ENCODE results near the gene LTBP1. TPM values are rescaled to one million over a fixed set of nuclear protein-coding genes. Genes with fewer than 3 reads are reported as not detected.
"Not testable (repeated sequence)": the region's sequence is repeated elsewhere in the genome, so short reads cannot be mapped to it uniquely, and the experiment has no call there.

The LTBP1 gene
- under 1 TPM; 0.14 to 0.31 TPM for total RNA-seq

GRCh38 chr2:32946314-32947075 is at the start of gene LTBP1:
TSS of gene LTBP1 (plus strand) at chr2:32946953. CDS start at chr2:32947325, 372 bp downstream.
- peaks cover 12% of the 10 kb centered on the region for H3K4me1 Mint-ChIP-seq
- H3K9me3 Mint-ChIP-seq: no peaks in the 10 kb centered on the region
- peaks cover 58% of the 10 kb centered on the region for H3K27me3 Mint-ChIP-seq
- peak; percentile 61 for DNase-seq
- peak within 1 kb of the TSS; percentile 71 for H3K4me3 Mint-ChIP-seq
- no peak within 1 kb of the TSS for H3K27ac Mint-ChIP-seq
- H3K36me3 Mint-ChIP-seq: no peaks in the 10 kb centered on the region

- Mint-ChIP-seq H3K27me3 (peaks cover 23% of the 10 kb centered on the region), H3K4me3 (no peak overlapping the region), H3K9me3 (peaks cover 2% of the 10 kb centered on the region), H3K4me1 (no peaks in the 10 kb centered on the region), H3K27ac (no peak overlapping the region), H3K36me3 (no peaks in the 10 kb centered on the region)
- DNase-seq: no peak
Measured at GRCh38 chr2:32900246-32900973, 46.3 kb upstream of the LTBP1 start.

DNA sequence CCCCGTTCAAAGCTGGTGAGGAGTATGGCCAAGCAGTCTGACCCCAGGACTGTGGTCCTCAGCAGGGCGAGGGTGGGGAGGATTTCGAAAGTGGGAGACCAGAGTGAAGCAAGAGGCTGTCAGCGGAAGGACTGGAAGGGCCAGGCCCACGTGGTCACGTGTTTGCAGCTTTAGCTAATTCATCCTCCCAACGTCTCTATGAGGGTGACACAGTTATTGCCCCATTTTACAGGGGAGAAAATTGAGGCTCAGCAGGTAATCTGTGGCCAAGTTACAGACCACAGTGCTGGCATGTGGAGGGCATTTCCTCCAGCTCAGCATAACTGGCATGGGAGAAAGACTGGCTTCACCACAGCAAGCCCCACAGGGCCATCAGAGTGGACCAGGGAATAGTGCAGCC is 45.4 kb upstream of the LTBP1 start:
- Mint-ChIP-seq H3K27me3 (peaks cover 23% of the 10 kb centered on the region), H3K4me1 (no peaks in the 10 kb centered on the region), H3K4me3 (no peak overlapping the region), H3K27ac (no peak overlapping the region), H3K9me3 (peaks cover 4% of the 10 kb centered on the region), H3K36me3 (no peaks in the 10 kb centered on the region)
- DNase-seq: no peak

- no peaks in the 10 kb centered on the region for H3K36me3 Mint-ChIP-seq
- H3K4me1 Mint-ChIP-seq: no peaks in the 10 kb centered on the region
- H3K9me3 Mint-ChIP-seq: peaks cover 2% of the 10 kb centered on the region
- no peak for DNase-seq
- H3K27ac Mint-ChIP-seq: no peak overlapping the region
- H3K27me3 Mint-ChIP-seq: peaks cover 28% of the 10 kb centered on the region
- no peak overlapping the region for H3K4me3 Mint-ChIP-seq
Measured at GRCh38 chr2:32902174-32902573, 44.6 kb upstream of the LTBP1 start.

GRCh38 chr2:32902986-32903385 is 43.8 kb upstream of the LTBP1 start:
- DNase-seq: no peak
- Mint-ChIP-seq H3K36me3 (no peaks in the 10 kb centered on the region), H3K9me3 (peaks cover 1% of the 10 kb centered on the region), H3K4me3 (no peak overlapping the region), H3K4me1 (no peaks in the 10 kb centered on the region), H3K27me3 (peaks cover 30% of the 10 kb centered on the region), H3K27ac (no peak overlapping the region)

DNA sequence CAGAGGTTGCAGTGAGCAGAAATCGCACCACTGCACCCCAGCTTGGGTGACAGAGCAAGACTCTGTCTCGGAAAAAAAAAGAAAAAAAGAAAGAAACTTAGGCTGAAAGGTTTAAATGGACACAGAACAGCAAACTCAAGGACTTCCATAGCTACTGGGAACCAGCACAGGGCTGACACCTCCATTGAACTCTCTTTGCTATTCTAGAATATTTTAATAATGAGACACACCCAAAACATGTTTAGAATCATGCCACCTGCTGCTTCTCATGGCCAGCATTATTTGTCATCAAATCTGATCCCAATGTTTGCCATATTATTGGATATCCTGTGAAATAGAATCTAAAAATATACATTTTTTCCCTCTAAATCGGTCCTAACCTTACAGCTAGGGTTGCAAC is 42.7 kb upstream of the LTBP1 start:
- H3K4me1 Mint-ChIP-seq: no peaks in the 10 kb centered on the region
- no peaks in the 10 kb centered on the region for H3K36me3 Mint-ChIP-seq
- H3K27ac Mint-ChIP-seq: no peak overlapping the region
- DNase-seq: no peak
- peaks cover 30% of the 10 kb centered on the region for H3K27me3 Mint-ChIP-seq
- H3K9me3 Mint-ChIP-seq: peaks cover 1% of the 10 kb centered on the region
- H3K4me3 Mint-ChIP-seq: no peak overlapping the region

- peaks cover 30% of the 10 kb centered on the region for H3K27me3 Mint-ChIP-seq
- peaks cover 1% of the 10 kb centered on the region for H3K9me3 Mint-ChIP-seq
- H3K27ac Mint-ChIP-seq: no peak overlapping the region
- no peak for DNase-seq
- H3K4me1 Mint-ChIP-seq: no peaks in the 10 kb centered on the region
- no peaks in the 10 kb centered on the region for H3K36me3 Mint-ChIP-seq
- no peak overlapping the region for H3K4me3 Mint-ChIP-seq
Measured at GRCh38 chr2:32904751-32905150, 42.0 kb upstream of the LTBP1 start.

DNA sequence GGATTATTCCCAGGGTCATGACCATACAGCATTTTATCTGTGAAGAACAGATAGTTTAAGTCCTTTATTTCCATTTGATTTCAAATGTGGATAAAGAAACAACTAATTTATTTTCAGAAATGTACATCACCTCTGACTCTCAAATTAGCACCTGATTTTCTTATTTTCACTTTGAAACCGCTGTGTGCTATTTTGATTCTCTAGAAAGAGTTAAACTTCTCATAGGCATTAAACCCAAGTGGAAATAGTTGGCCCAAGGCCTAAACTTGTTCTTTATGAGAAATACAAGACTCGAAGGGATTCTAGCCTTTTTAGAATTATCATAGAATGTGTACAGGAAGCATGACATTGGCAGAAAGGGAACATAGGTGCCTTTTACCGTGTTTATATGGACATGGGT is 41.5 kb upstream of the LTBP1 start:
- no peaks in the 10 kb centered on the region for H3K4me1 Mint-ChIP-seq
- peaks cover 30% of the 10 kb centered on the region for H3K27me3 Mint-ChIP-seq
- H3K36me3 Mint-ChIP-seq: no peaks in the 10 kb centered on the region
- DNase-seq: no peak
- no peak overlapping the region for H3K4me3 Mint-ChIP-seq
- peaks cover 1% of the 10 kb centered on the region for H3K9me3 Mint-ChIP-seq
- H3K27ac Mint-ChIP-seq: no peak overlapping the region

GRCh38 chr2:32910883-32911598 is 35.7 kb upstream of the LTBP1 start:
- no peaks in the 10 kb centered on the region for H3K36me3 Mint-ChIP-seq
- H3K4me3 Mint-ChIP-seq: no peak overlapping the region
- H3K27ac Mint-ChIP-seq: no peak overlapping the region
- DNase-seq: no peak
- peaks cover under 1% of the 10 kb centered on the region for H3K9me3 Mint-ChIP-seq
- H3K27me3 Mint-ChIP-seq: peaks cover 10% of the 10 kb centered on the region
- H3K4me1 Mint-ChIP-seq: no peaks in the 10 kb centered on the region

- H3K9me3 Mint-ChIP-seq: no peaks in the 10 kb centered on the region
- H3K4me3 Mint-ChIP-seq: no peak overlapping the region
- no peaks in the 10 kb centered on the region for H3K4me1 Mint-ChIP-seq
- no peaks in the 10 kb centered on the region for H3K27me3 Mint-ChIP-seq
- DNase-seq: no peak
- H3K27ac Mint-ChIP-seq: no peak overlapping the region
- H3K36me3 Mint-ChIP-seq: no peaks in the 10 kb centered on the region
Measured at GRCh38 chr2:32915694-32916093, 31.1 kb upstream of the LTBP1 start.

DNA sequence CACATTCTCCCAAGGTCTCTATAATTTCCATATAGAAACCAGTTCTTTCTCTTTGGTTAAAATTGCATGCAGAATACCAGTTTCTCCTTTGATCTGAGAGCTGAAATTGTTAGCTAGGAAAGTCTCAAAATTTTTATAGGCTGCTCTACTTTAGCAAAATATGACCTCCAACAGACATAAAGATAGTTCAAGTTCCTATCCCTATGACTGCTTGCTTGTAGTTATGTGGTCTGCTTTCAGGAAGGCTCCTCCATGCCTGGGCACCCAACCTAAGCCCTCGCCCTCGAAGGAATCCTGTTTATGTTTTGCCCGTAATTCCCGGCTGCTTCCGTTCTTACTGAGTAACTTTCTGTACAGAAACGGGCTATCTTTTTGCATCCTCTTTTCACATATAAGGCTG is 28.0 kb upstream of the LTBP1 start:
- Mint-ChIP-seq H3K27me3 (no peaks in the 10 kb centered on the region), H3K27ac (no peak overlapping the region), H3K9me3 (no peaks in the 10 kb centered on the region), H3K4me1 (no peaks in the 10 kb centered on the region), H3K36me3 (no peaks in the 10 kb centered on the region), H3K4me3 (no peak overlapping the region)
- no peak for DNase-seq

DNA sequence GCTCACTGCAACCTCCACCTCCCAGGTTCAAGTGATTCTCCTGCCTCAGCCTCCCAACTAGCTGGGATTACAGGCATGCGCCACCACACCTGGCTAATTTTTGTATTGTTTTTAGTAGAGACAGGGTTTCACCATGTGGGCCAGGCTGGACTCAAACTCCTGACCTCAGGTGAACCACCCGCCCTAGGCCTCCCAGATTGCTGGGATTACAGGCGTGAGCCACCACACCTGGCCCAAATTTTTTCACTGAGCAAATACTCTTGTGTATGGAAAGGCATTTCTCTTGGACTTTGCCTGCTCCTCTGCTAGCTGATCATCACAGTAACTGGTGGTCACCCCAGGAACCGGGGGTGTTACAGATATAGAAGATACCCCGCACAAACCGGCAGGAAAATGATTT is 26.9 kb upstream of the LTBP1 start:
- DNase-seq, H3K27me3 Mint-ChIP-seq, H3K36me3 Mint-ChIP-seq, H3K27ac Mint-ChIP-seq, H3K4me3 Mint-ChIP-seq, H3K4me1 Mint-ChIP-seq, H3K9me3 Mint-ChIP-seq: not testable (repeated sequence)

- H3K27ac Mint-ChIP-seq, H3K36me3 Mint-ChIP-seq, H3K4me1 Mint-ChIP-seq, H3K9me3 Mint-ChIP-seq, H3K4me3 Mint-ChIP-seq, H3K27me3 Mint-ChIP-seq, DNase-seq: not testable (repeated sequence)
Measured at GRCh38 chr2:32921486-32921885, 25.3 kb upstream of the LTBP1 start.

DNA sequence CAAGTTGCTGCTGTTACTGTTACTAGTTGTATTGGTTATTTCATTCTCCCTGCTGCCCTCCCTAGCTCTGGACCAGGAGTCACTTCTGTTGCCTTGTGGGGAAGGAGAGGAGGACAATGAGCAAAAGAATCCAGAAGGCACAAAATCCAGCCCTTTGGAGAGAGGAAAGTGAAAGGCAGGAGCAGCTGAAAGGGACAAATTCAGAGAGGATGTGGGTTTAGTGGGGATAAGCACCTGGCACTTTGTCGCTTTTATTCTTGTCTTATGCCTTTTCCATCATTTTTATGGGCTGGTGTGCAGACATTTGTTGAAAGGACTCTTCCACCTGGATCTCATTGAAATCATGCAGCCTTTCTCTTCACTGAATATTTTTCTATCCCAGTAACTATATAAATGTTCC is 24.3 kb upstream of the LTBP1 start:
- no peak overlapping the region for H3K4me3 Mint-ChIP-seq
- no peaks in the 10 kb centered on the region for H3K9me3 Mint-ChIP-seq
- no peak for DNase-seq
- H3K27ac Mint-ChIP-seq: no peak overlapping the region
- H3K27me3 Mint-ChIP-seq: peaks cover 10% of the 10 kb centered on the region
- H3K4me1 Mint-ChIP-seq: no peaks in the 10 kb centered on the region
- no peaks in the 10 kb centered on the region for H3K36me3 Mint-ChIP-seq

DNA sequence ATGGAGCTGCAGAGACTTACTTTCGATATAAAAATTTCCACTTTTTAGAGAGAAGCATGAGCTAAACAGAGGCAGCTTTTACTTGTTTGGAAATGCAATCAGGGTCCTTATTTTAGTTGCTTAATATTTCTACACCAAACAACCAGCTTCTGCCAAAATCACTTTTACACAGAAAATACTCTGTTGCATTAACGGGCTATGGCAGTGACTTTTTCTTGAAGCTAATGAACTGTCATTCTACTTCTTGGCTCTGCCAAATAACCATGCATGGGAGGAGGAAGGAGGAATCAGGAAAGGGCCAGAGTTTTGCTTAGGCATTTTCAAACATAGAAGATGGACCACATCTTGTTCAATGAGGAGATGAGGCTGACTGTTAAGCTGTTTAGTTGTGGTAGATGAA is 23.6 kb upstream of the LTBP1 start:
- no peaks in the 10 kb centered on the region for H3K4me1 Mint-ChIP-seq
- no peak overlapping the region for H3K4me3 Mint-ChIP-seq
- DNase-seq: no peak
- H3K36me3 Mint-ChIP-seq: no peaks in the 10 kb centered on the region
- no peaks in the 10 kb centered on the region for H3K9me3 Mint-ChIP-seq
- no peak overlapping the region for H3K27ac Mint-ChIP-seq
- H3K27me3 Mint-ChIP-seq: peaks cover 12% of the 10 kb centered on the region
